DMS 273 (cell line): ENCODE results near the gene KLF15.
"Not testable (repeated sequence)": the region's sequence is repeated elsewhere in the genome, so short reads cannot be mapped to it uniquely, and the experiment has no call there.

Source experiments
- DNase-seq: peaks from one replicate; lab custom pipeline; 2025; ENCODE audit not compliant: unreplicated experiment; lab: John Stamatoyannopoulos, UW

The KLF15 gene

GRCh38 chr3:126348308-126348920 is 8.8 kb downstream of the KLF15 start:
- peak; percentile 54 for DNase-seq

- DNase-seq: no peak
Measured at GRCh38 chr3:126347543-126348161, 9.6 kb downstream of the KLF15 start.

GRCh38 chr3:126346466-126346865 is 10.7 kb downstream of the KLF15 start:
- DNase-seq: no peak

- DNase-seq: no peak
Measured at GRCh38 chr3:126345641-126346460, 11.4 kb downstream of the KLF15 start.

- no peak for DNase-seq
Measured at GRCh38 chr3:126345231-126345630, 12.0 kb downstream of the KLF15 start.

- DNase-seq: no peak
Measured at GRCh38 chr3:126344380-126345041, 12.7 kb downstream of the KLF15 start.

- DNase-seq: no peak
Measured at GRCh38 chr3:126343649-126344035, 13.6 kb downstream of the KLF15 start.

GRCh38 chr3:126342991-126343648 is 14.1 kb downstream of the KLF15 start:
- peak; percentile 86 for DNase-seq

GRCh38 chr3:126342211-126342610 is 15.0 kb downstream of the KLF15 start:
- DNase-seq: no peak

GRCh38 chr3:126341755-126342150 is 15.5 kb downstream of the KLF15 start:
- DNase-seq: no peak

- DNase-seq: no peak
Measured at GRCh38 chr3:126340943-126341754, 16.1 kb downstream of the KLF15 start.

GRCh38 chr3:126340596-126340942 is 16.6 kb downstream of the KLF15 start:
- no peak for DNase-seq

- no peak for DNase-seq
Measured at GRCh38 chr3:126340081-126340511, 17.1 kb downstream of the KLF15 start.

GRCh38 chr3:126339466-126339865 is 17.7 kb downstream of the KLF15 start:
- no peak for DNase-seq

- DNase-seq: no peak
Measured at GRCh38 chr3:126338790-126339288, 18.4 kb downstream of the KLF15 start.

GRCh38 chr3:126337980-126338651 is 19.1 kb downstream of the KLF15 start:
- peak; percentile 45 for DNase-seq

GRCh38 chr3:126331812-126332336 is 25.3 kb downstream of the KLF15 start:
- DNase-seq: not testable (repeated sequence)

GRCh38 chr3:126329927-126330725 is 27.1 kb downstream of the KLF15 start:
- no peak for DNase-seq
